K562 (cell line): ENCODE data around the gene HTR5A. TPM values are rescaled to one million over a fixed set of nuclear protein-coding genes. Genes with fewer than 3 reads are reported as not detected.

Experiments used
- ILF3 ChIP-seq: fragments of 450-650 bp; IDR thresholded peaks from 2 replicates; pipeline ENCODE4 v1.6.1; 2018; ENCODE audit warnings: antibody characterized with exemption, mild to moderate bottlenecking, moderate library complexity, borderline replicate concordance
- SMAD2 ChIP-seq: fragments of 150-350 bp; IDR thresholded peaks from 2 replicates; pipeline ENCODE4 v1.6.1; 2014; ENCODE audit warnings: low read depth, mild to moderate bottlenecking, low read length
- ZNF436 ChIP-seq: fragments of 250-450, 450-650 bp; sonication (Bioruptor Pico); formaldehyde crosslinking; IDR thresholded peaks from 2 replicates; pipeline ENCODE4 v1.7.0; 2020; ENCODE audit warnings: mild to moderate bottlenecking
- ZNF695 ChIP-seq: fragments of 450-650 bp; formaldehyde crosslinking; IDR thresholded peaks from 2 replicates; pipeline ENCODE4 v1.4.0; 2020; ENCODE audit warnings: mild to moderate bottlenecking, moderate library complexity
- polyA plus RNA-seq, 8 experiments: library from polyadenylated mRNA; depleted of rRNA in 4 of 8; stranded (reverse) in 5 of 8; unstranded in 3 of 8; fragments of >200 nt; fragmentation: Nextera tagmentation in 2 of 8; fragmentation: Illumina TruSeq in 1 of 8; extraction: Ambion mirVana in 2 of 8; extraction: Trizol in 1 of 8; gene quantifications; 2 replicates each; pipeline versions ENCODE4 v1.2.1 to v1.2.3, GENCODE V29; 2011 to 2014; ENCODE audit warnings: inconsistent platforms in 1 of 8, missing spikeins in 1 of 8
- total RNA-seq, 7 experiments: library from RNA; depleted of rRNA in 6 of 7; stranded (reverse); fragments of >200 nt in 6 of 7; fragmentation: Illumina TruSeq in 2 of 7; extraction: Trizol in 2 of 7; gene quantifications; 2 replicates each; pipeline versions ENCODE4 v1.2.1 to v1.2.3, GENCODE V29; 2011 to 2021; ENCODE audit warnings: low replicate concordance in 1 of 7
- TF ChIP-seq, protein P1 (sequence below): fragments of 450-650 bp; IDR thresholded peaks from 2 replicates; pipeline ENCODE4 v1.6.1; 2016; ENCODE audit warnings: borderline replicate concordance
- TF ChIP-seq, protein P2 (sequence below): fragments of 450-650 bp; IDR thresholded peaks from 2 replicates; pipeline ENCODE4 v1.6.1; 2018; ENCODE audit not compliant: partially characterized antibody
- TF ChIP-seq, protein P3 (sequence below): fragments of 250-450 bp; sonication (Bioruptor Pico); IDR thresholded peaks from 2 replicates; pipeline ENCODE4 v1.8.0; 2022; ENCODE audit warnings: moderate library complexity, mild to moderate bottlenecking, inconsistent platforms

The HTR5A gene
- total and polyA plus RNA-seq, 9 of the 15 experiments (the other 6 are each of a cell fraction or from before 2014, with no cell fraction given) = 0.06 TPM; not detected in 8

DNA sequence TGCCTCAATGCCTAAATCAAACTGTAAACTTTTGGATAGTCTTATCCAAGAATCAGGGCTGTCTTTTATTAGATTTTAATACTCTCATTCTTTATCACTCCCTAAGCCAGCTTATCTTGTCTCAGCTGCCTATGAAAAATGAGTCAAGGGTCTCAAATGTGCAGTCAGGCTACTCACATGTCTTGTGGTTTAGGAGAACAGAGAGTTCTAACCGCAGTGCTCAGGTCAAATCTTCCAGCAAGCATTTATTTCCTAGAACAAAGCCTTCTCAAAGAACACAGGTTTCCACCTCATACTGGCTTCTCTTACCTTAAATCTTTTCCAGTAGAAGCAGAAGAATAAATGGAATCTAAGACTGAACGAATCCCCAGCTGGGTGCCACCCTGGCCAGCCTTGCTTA is 23.5 kb downstream of the HTR5A start (continued):
- TF ChIP-seq, protein P1, sequence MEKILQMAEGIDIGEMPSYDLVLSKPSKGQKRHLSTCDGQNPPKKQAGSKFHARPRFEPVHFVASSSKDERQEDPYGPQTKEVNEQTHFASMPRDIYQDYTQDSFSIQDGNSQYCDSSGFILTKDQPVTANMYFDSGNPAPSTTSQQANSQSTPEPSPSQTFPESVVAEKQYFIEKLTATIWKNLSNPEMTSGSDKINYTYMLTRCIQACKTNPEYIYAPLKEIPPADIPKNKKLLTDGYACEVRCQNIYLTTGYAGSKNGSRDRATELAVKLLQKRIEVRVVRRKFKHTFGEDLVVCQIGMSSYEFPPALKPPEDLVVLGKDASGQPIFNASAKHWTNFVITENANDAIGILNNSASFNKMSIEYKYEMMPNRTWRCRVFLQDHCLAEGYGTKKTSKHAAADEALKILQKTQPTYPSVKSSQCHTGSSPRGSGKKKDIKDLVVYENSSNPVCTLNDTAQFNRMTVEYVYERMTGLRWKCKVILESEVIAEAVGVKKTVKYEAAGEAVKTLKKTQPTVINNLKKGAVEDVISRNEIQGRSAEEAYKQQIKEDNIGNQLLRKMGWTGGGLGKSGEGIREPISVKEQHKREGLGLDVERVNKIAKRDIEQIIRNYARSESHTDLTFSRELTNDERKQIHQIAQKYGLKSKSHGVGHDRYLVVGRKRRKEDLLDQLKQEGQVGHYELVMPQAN = no peak
- TF ChIP-seq SMAD2 (no peak), ZNF695 (no peak), ILF3 (no peak), ZNF436 (CRISPR knock-in tag) (no peak)
- TF ChIP-seq, protein P2, sequence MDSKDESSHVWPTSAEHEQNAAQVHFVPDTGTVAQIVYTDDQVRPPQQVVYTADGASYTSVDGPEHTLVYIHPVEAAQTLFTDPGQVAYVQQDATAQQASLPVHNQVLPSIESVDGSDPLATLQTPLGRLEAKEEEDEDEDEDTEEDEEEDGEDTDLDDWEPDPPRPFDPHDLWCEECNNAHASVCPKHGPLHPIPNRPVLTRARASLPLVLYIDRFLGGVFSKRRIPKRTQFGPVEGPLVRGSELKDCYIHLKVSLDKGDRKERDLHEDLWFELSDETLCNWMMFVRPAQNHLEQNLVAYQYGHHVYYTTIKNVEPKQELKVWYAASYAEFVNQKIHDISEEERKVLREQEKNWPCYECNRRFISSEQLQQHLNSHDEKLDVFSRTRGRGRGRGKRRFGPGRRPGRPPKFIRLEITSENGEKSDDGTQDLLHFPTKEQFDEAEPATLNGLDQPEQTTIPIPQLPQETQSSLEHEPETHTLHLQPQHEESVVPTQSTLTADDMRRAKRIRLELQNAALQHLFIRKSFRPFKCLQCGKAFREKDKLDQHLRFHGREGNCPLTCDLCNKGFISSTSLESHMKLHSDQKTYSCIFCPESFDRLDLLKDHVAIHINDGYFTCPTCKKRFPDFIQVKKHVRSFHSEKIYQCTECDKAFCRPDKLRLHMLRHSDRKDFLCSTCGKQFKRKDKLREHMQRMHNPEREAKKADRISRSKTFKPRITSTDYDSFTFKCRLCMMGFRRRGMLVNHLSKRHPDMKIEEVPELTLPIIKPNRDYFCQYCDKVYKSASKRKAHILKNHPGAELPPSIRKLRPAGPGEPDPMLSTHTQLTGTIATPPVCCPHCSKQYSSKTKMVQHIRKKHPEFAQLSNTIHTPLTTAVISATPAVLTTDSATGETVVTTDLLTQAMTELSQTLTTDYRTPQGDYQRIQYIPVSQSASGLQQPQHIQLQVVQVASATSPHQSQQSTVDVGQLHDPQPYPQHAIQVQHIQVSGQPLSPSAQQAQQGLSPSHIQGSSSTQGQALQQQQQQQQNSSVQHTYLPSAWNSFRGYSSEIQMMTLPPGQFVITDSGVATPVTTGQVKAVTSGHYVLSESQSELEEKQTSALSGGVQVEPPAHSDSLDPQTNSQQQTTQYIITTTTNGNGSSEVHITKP = no peak
- TF ChIP-seq, protein P3, sequence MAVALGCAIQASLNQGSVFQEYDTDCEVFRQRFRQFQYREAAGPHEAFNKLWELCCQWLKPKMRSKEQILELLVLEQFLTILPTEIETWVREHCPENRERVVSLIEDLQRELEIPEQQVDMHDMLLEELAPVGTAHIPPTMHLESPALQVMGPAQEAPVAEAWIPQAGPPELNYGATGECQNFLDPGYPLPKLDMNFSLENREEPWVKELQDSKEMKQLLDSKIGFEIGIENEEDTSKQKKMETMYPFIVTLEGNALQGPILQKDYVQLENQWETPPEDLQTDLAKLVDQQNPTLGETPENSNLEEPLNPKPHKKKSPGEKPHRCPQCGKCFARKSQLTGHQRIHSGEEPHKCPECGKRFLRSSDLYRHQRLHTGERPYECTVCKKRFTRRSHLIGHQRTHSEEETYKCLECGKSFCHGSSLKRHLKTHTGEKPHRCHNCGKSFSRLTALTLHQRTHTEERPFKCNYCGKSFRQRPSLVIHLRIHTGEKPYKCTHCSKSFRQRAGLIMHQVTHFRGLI (CRISPR knock-in tag) = no peak
- TF ChIP-seq, all 486 proteins: peak for 0
